HG03565 (cell line): ENCODE data around the gene PPT2.
"Not testable (repeated sequence)": the region's sequence is repeated elsewhere in the genome, so short reads cannot be mapped to it uniquely, and the experiment has no call there.

ENCODE experiments used
- ATAC-seq: cut with Tn5 transposase; IDR thresholded peaks from one replicate; pipeline ENCODE4 v1.9.1; 2021; ENCODE audit warnings: mild to moderate bottlenecking, moderate library complexity; ENCODE audit not compliant: unreplicated experiment

Gene PPT2

GRCh38 chr6:32188381-32189068 is 34.6 kb downstream of the PPT2 start:
- no peak for ATAC-seq

- no peak for ATAC-seq
These were observed 35.3 kb downstream of the PPT2 start for GRCh38 chr6:32189069-32189741.

- no peak for ATAC-seq
These were observed 35.8 kb downstream of the PPT2 start for GRCh38 chr6:32189742-32190053.

- ATAC-seq: no peak
These were observed 36.3 kb downstream of the PPT2 start, which contains the start of gene PBX2 for GRCh38 chr6:32190054-32190851. TSS of gene PBX2 (minus strand) at chr6:32190202. CDS start at chr6:32189915, 287 bp downstream.

DNA sequence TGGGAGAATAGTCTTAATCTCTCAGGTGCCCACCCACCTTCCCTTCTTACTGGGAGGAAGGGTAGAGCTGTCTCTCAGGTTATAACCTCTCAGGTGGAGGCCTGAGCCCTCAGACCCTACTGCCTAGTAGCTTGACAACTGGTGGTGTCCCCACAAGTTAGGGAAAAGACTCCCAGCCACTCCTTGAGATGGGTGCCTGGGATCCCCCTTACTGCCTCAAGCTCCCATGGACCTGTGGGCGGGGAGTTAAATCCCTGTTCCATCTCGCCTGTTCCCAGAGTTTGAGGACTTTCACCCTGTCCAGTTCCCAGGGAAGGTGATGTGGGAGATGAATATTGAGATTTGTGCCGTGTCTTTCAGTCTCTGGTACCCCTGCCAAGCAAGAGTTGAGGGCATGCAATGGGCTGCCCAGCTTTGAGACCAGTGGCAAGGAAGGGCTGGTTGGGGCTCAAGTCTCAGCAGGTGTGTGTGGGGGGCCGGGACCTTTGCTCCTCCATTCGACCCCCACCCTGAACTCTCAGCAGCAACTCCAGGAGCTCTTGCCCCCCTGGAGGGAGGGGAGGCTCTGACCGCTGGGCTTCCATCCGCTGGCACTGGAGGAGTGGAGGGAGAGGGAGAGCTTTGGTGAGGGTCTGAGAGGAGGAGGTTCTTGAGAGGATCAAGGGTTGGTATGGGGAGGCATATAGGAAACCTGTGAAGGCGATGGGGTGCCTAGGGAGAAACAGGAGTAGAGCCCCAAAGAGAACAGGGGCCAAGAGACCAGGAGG is 37.2 kb downstream of the PPT2 start:
- no peak for ATAC-seq

DNA sequence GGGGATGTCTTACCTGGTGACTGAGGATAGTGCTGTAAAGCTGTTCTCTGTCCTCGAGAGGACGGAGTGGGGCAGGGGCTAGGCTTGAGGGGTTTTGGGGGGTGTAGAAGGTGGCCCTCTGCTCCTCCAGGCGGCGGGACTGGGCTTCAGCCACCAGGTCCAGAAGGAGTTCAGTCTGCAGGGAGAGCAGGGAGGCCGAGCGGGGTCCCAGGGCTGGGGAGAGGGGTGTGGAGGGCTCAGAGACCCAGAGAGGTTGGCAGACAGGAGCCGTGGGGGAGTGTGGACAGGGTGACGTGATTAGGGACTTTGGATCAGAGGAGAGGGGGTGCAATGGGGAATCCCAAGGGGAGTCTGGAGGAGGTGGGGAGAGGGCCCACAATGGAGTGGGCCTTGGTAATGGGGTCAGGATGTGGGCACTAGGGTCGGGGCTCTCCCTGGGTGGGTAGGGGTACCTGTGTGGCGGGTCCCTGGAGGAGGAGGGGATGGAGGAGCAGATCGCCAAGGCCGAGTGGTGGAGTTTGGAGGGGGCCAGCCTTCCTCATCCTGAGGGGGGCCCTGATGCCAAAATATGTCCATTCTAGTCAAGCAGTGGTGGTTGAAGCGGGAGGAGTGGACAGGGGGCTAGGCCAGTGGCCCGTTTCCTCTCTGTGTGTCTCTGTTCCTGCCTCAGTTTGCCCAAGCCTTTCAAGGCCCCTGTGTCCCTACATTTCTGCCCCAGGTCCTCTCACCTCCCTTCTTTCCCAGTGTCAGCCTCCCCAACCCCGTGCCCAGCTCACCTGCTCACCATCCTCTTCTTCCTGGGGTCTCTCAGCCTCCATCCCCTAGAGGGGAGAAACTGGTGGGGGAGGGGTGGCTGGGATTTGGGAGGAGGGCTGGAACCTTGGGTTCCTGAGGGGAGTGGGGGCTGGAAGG is 38.0 kb downstream of the PPT2 start:
- no peak for ATAC-seq

DNA sequence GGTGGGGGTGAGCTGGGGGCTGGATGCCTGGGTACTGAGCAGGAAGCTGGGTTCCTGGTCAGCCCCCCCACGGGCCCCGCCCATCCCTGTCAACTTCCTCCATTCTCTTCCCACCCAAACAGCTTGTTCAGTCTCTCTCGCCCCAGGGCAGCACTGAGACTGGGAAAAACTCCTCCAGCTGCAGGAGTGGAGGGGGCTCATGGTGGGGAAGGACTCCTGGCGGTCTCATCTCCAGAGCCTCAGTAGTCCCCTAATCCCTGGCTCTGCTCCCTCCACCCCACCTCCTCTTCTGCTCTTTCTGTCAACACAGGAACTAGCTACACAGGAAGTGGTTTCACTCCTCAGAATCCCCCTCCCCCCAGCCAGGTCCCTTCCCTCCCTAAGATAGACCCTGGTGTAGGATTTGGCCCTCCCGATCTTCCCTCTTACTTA is 38.7 kb downstream of the PPT2 start, which contains the start of gene GPSM3:
TSS of gene GPSM3 (minus strand) at position 36 of the 432 bp plus-strand sequence. CDS start 130 bp downstream, outside the sequence.
- ATAC-seq: no peak

DNA sequence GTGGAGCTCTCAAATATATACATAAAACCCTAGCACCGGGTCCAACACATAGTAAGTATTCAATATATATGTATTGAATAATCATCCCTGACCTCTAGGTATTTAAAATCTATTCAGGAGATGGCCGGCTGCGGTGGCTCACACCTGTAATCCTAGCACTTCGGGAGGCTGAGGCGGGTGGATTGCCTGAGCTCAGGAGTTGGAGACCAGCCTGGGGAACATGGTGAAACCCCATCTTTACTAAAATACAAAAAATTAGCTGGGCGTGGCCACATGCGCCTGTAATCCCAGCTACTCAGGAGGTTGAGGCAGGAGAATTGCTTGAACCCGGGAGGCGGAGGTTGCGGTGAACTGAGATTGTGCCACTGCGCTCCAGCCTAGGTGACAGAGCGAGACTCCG is 39.2 kb downstream of the PPT2 start:
- not testable (repeated sequence) for ATAC-seq

DNA sequence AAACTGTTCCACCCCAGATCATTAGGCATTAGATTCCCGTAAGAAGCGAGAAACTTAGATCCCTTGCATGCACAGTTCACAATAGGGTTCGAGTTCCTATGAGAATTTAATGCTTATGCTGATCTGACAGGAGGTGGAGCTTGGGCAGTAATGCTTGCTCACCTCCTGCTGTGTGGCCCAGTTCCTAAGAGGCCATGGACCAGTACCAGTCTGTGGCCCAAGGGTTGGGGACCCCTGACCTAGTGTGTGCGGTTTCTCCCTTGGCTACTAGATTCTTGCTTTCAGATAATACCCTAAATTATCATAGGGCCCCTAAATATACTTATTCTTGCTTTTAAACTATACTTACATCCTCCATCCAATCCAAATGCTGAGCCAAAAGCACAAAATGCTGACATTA is 40.4 kb downstream of the PPT2 start:
- no peak for ATAC-seq

DNA sequence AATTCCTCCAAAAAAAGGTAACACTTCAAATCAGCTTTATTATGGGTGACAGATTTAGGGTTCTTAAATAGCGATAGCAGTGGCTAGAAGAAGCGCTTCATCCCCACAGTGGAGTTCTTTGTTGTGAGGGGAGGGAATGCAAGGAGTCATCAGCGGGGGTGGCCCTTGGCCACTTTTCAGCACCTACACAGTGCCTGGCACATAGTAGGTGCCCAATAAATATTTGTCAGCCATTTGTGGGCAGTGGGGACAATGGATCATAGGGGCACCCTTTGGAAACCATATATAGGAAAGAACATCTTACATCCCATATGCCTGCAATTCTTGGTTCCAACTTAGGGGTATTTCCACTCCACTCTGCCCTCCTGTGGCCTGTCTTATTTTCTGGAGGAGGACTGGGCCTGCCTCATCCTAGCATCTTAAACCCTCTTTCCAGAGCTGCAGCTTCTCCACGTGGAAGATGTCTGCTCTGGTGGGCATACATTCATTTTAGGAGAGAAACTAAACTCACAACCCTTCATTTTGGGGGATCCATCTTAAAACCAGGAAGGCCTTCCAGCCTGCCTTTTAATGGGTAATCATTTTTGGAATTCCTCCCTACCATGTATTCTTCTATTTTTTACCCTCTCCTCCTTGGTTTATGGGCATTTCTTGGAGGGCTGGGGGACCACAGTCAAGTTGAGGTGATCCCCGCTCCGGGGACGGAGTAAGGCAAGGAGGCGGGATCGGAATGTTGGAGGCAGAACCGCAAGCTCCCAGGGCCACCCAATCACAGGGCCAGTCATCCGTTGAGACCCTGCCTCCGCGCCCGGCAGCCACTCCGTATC is 41.1 kb downstream of the PPT2 start:
- ATAC-seq: peak; percentile 63

GRCh38 chr6:32195652-32195901 is 41.6 kb downstream of the PPT2 start:
- ATAC-seq: no peak

GRCh38 chr6:32195902-32196681 is 42.2 kb downstream of the PPT2 start:
- peak; percentile 75 for ATAC-seq

DNA sequence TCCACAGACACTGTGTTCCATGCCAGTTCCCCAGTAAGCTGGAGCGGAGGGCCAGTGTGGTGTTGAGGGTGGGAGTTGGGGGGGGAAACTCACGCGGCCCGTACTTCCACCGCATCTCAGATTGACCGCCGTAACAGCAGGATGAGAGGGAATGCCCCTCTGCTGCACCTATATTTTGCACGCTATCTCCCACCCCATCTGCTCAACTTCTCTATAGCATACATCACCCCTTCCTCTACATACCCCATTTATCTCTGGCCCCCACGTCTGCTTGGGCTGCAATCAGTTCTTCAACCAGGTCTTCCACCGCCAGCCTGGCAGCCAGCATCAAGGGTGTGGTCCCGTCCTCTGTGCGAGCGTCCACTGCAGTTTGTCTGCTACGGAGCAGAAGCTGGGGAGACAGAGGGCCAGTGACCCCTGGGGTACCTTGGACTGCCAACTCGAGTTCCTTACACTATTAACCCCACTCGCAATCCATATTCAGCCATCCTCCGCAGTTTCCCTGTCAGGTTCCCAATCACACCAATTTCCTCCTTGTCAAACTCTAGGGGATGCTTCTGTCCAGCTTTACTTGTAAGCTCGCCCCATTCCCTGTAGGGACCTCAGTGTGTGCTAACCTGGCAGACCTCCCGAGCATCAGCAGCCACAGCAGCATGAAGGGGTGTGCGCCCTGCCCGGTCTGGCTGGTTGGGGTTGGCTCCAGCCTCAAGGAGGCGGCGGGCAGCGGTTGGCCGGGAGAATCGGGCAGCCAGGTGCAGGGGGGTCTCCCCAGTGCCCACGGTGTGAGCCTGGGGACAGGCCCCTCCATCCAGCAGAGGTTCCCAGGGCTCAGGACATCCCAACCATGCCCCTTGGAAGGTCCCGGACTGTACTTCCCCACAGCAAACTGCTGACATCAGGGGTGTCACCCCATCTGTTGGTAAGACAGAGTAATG is 43.0 kb downstream of the PPT2 start:
- no peak for ATAC-seq

DNA sequence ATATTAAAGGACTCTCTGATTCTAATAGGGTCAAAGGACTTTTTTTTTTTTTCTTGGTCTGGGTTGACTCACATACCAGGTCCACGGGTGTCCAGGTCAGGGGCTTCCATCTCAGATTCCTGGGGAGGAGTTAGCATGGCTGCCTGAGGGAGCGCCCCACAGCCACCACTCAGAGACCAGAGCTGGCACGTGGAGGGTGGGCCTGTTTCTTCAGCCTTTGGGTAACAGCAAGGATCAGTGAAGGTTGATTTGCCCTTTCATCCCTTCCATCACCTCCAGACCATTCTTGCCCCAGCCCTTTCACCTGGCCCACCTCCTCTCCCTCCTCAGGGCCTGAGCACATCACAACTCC is 44.4 kb downstream of the PPT2 start:
- ATAC-seq: no peak

- ATAC-seq: no peak
These were observed 44.9 kb downstream of the PPT2 start for GRCh38 chr6:32198866-32199265.

- no peak for ATAC-seq
These were observed 47.0 kb downstream of the PPT2 start for GRCh38 chr6:32200711-32201475.

DNA sequence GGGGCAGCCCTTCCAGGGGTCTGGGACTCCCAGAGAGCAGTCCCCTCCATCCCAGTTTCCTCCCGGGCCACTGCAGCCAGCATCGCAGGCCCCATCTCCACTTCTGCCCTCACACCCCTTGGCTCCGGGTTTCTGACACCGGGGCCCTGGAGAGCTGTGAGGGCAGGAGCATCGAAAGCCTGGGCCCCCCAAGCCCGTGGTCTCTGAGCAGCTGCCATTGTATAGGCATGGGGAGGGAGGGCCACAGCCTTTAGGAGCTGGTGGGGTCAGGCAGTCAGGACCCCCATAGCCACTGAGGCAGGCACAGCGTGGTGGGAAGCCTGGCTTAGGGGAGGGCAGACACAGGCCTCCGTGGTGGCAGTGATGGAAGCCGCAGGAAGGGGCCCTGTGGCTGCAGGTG is 48.2 kb downstream of the PPT2 start:
- no peak for ATAC-seq
